ENCODE data around the gene TESK1. TPM values are rescaled to one million over a fixed set of nuclear protein-coding genes. Genes with fewer than 3 reads are reported as not detected.
"Not testable (repeated sequence)": the region's sequence is repeated elsewhere in the genome, so short reads cannot be mapped to it uniquely, and the experiment has no call there.

TESK1 gene
- total and polyA plus RNA-seq, 2 of the 8 experiments (the other 6 are each of a cell fraction or from before 2014, with no cell fraction given): 13.5 to 13.9 TPM

DNA sequence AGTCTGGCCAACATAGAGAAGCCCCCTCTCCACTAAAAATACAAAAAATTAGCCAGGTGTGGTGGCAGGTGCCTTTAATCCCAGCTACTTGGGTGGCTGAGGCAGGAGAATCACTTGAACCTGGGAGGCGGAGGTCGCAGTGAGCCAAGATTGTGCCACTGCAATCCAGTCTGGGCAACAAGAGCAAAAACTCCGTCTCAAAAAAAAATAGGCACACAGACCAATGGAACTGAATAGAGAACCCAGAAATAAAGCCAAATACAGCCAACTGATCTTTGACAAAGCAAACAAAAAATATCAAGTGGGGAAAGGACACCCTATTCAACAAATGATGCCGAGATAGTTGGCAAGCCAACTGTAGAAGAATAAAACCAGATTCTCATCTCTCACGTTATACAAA lies 16.6 kb upstream of the TESK1 start:
- DNase-seq (ENCODE audit: low read depth in 1 of 2, low spot score in 2 of 2); H3K23ac ChIP-seq (ENCODE audit: insufficient read length); H2BK20ac ChIP-seq (ENCODE audit: low read length); H2BK15ac ChIP-seq (ENCODE audit: low read length); H3K79me2 ChIP-seq (ENCODE audit: control insufficient read depth in 1 of 2, insufficient read depth in 2 of 2, low read length in 2 of 2); POLR2A ChIA-PET (ENCODE audit: partially characterized antibody); H2BK5ac ChIP-seq (ENCODE audit: low read depth, low read length); H4K91ac ChIP-seq (replicated peaks; ENCODE audit: insufficient read length, low read length); H3K23me2 ChIP-seq (ENCODE audit: low read depth, low read length); H4K20me1 ChIP-seq (replicated peaks in 1 of 2; ENCODE audit: control insufficient read depth in 1 of 2, insufficient read depth in 2 of 2, low read length in 2 of 2); H3K14ac ChIP-seq (ENCODE audit: insufficient read length); H3K36me3 ChIP-seq (ENCODE audit: control insufficient read depth in 2 of 4, insufficient read depth in 4 of 4, low read length in 3 of 4); H2AFZ ChIP-seq (ENCODE audit: low read length); FAIRE-seq; H4K8ac ChIP-seq (ENCODE audit: extremely low read depth, insufficient read depth, low read length); H3K4me1 ChIP-seq (replicated peaks in 1 of 4; ENCODE audit: control insufficient read depth in 3 of 4, insufficient read depth in 4 of 4, low read length in 3 of 4); H3K18ac ChIP-seq (ENCODE audit: extremely low read depth, low read length); H2BK120ac ChIP-seq (replicated peaks; ENCODE audit: low read depth, low read length); H3K27me3 ChIP-seq (replicated peaks in 1 of 4; ENCODE audit: control insufficient read depth in 3 of 4, extremely low read depth in 1 of 4, insufficient read depth in 3 of 4, low read length in 3 of 4); H3K9me3 ChIP-seq (ENCODE audit: insufficient read depth in 2 of 2, low read depth in 1 of 2, low read length in 1 of 2); H3K27ac ChIP-seq (ENCODE audit: low read depth, low read length); H3K79me1 ChIP-seq (ENCODE audit: low read depth, low read length); H3K56ac ChIP-seq (replicated peaks; ENCODE audit: insufficient read length, low read depth, low read length); H2AK5ac ChIP-seq (ENCODE audit: low read depth, low read length); H4K5ac ChIP-seq (ENCODE audit: insufficient read length, low read depth, low read length); H3K4me3 ChIP-seq (ENCODE audit: extremely low read depth in 1 of 4, insufficient read depth in 2 of 4, low read depth in 3 of 4, low read length in 4 of 4); H3K4me2 ChIP-seq (ENCODE audit: insufficient read depth in 1 of 2, low read depth in 2 of 2, low read length in 2 of 2); H3K4ac ChIP-seq (replicated peaks; ENCODE audit: insufficient read length, low read depth, low read length); H3K9ac ChIP-seq (replicated peaks in 1 of 4; ENCODE audit: extremely low read depth in 1 of 4, low read depth in 3 of 4, low read length in 3 of 4); H2BK12ac ChIP-seq (ENCODE audit: low read depth, low read length): not testable (repeated sequence)
- WGBS, 2 experiments (ENCODE audit: extremely low coverage in 1 of 2, insufficient coverage in 1 of 2, insufficient read length in 1 of 2, insufficient replicate concordance in 2 of 2, low coverage in 1 of 2, low lambda C conversion rate in 2 of 2, missing lambda C conversion rate in 1 of 2): 93% methylated on average over 5 of the region's 5 CpGs; no CpG with 5 or more reads in 1 of the 2 experiments
- CTCF ChIA-PET (ENCODE audit: partially characterized antibody): interaction anchor here (0.7 to 1.0 kb wide), 3 partner anchors 10 to 131 kb away, joined by 3 to 4 read pairs (median 3); no protein-coding TSS in a partner anchor
